Measurements from ENCODE around the gene UQCRHL. TPM values are rescaled to one million over a fixed set of nuclear protein-coding genes. Genes with fewer than 3 reads are reported as not detected.

UQCRHL gene
- total RNA-seq, 2 donors from 2014 or later = 0.71 to 0.88 TPM

DNA sequence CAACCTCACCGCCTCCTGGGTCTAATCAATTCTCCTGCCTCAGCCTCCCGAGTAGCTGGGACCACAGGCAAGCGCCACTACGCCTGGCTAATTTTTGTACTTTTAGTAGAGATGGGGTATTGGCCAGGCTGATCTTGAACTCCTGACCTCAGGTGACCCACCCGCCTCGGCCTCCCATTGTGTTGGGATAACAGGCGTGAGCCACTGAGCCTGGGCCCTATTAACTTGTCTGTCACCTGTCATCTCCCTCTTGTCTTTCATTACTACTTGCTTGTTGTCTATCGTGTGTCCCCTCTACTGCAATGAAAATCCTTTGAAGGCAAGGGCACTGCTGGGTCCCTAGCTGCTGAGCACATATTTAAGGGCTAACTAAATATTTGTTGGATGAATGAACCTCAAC lies 3.4 kb downstream of the UQCRHL start:
- intact Hi-C loops (cut with DNase I) = loop anchor here in 1 of 2 donors (5.0 kb wide), 1 partner anchor 153 kb away; no protein-coding TSS in a partner anchor

DNA sequence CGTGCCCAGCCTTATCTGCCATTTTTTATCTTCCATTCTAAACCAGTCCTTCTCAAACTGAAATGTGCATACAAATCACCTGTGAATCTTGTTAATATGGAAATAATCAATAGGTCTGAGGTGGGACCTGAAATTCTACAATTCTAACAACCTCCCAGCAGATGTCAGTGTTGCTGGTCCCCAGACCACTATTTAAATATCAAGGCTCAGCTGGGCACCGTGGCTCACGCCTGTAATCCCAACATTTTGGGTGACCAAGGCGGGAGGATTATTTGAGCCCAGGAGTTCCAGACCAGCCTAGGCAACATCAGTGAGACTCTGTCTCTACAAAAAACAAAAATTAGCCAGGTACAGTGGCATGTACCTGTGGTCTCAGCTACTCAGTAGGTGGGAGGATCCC lies 4.1 kb downstream of the UQCRHL start:
- DNase-seq (ENCODE audit: low spot score) = no peak
- intact Hi-C loops (cut with DNase I) = loop anchor here in 1 of 2 donors (5.0 kb wide), 1 partner anchor 154 kb away; no protein-coding TSS in a partner anchor

More for the DNA sequence above, 3.4 kb downstream of the UQCRHL start:
- no peak for DNase-seq (ENCODE audit: low spot score)

DNA sequence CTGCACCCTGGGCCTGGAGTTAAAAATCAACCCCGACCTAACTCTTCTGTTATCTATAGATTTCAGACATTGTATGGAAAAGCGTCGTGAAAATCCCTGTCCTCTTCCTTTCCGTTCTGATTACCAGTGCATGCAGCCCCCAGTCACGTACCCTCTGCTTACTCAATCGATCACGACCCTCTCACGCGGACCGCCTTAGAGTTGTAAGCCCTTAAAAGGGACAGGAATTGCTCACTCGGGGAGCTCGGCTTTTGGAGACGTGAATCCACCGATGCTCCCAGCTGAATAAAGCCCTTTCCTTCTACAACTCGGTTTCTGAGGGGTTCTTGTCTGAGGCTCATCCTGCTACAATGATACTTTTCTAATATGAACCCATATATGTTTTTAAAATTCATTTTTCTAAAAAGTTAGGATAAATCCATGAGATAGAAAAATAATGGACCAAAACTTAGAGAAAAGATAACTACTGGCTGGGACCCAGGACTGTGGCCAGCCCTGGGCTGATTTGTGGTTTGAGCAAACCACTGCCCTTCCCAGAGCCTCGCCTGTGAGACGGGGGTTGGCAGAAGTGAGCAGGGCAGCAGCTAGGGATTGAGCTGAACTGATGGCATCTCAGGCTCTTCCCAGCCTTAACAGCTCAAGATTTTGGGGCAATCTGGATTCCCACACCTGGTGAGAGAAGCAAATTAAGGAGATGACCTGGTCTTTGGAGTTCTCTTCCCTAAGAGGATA lies 5.0 kb downstream of the UQCRHL start:
- intact Hi-C loops (cut with DNase I) = loop anchor here in 1 of 2 donors (5.0 kb wide), 1 partner anchor 155 kb away; no protein-coding TSS in a partner anchor
- DNase-seq (ENCODE audit: low spot score) = no peak

DNA sequence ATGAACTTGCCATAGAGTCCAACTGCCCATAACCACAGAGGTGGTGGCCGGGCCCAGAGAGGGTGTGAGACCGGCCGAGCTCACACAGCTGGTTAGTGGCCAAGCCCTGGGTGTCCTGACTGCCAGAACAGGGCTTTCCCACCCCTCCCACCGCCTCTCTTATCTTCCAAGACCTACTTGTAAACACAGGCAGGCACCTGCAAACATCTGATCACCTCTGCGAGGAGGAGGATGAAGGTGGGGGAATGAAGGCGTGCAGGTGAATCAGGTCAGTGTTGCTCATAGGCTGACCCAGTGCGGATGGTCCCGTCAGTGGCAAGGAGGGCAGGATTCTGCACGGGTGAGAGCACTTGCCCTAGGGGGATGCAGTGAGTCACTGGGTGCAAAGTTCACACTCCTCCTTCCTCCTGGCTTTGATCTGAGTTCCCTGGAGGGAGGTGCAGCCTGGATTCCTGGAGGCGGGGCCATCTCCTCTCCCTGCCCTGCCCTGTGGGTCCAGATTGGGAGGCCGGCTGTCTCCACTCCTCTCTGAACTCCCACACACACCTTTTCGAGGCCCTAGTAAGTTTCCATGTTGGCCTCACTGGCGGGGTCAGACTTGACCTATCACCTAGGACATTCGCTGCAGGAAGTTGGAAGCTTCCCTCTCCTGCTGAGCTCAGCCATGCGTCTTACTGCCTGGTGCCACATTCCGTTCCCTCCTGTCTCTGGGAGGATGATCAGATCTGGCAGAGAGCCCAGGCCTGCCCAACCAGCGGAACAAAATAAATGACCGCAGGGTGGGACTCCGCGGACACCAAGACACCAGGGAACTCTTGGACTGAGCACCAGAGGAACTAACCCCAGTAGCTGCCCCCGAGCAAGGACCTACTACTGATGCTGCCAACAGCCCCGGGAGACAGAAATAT lies 7.3 kb downstream of the UQCRHL start:
- no peak for DNase-seq (ENCODE audit: low spot score)
- intact Hi-C loops (cut with DNase I) = loop anchor here (5.0 to 10.0 kb wide), 3 partner anchors 45 to 157 kb away; partner anchors contain the start of gene SPEN (in 1 of the 2)

DNA sequence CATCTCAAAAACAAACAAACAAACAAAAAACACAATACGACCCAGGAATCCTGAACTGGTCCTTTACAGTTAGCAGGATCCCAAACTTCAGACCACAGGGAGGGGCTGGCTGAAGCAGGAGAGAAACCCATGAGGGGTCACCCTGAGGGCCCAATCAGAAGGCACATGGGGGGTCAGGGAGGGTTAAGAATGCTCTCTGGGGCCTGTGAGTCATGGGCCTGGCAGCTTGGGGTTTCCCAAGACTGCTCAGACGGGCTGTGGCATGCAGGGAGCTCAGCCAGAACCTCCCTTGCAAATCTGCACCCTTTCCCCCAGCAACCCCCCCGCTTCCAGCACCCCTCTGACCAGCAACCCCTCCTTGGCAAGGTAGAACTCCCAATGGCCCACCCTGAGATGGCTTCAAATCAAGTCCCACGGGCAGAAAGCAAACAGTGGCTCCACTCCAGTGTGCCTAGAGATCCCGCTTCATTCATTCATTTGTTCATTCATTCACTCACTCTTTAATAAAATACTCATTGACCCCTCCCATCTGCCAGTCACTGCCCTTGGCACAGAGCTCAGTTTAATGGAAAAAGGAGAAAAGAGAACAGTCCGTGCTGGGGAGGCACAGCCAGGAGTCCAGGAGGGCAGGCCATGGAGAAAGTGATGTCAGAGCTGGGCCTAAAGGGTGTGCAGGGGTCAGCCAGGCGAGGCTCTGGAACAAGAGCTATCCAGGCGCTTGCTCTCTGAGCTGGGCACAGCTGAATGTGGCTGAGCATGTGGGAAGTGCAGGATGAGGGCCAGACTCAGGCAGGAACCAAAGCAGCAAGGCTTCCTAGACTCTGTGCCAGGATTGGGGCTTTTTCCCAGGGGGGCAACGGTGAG lies 8.2 kb downstream of the UQCRHL start:
- intact Hi-C loops (cut with DNase I) = loop anchor here in 1 of 2 donors (10.0 kb wide), 2 partner anchors 46 to 86 kb away; partner anchors contain the start of gene SPEN
- DNase-seq (ENCODE audit: low spot score) = peak; percentile 95

DNA sequence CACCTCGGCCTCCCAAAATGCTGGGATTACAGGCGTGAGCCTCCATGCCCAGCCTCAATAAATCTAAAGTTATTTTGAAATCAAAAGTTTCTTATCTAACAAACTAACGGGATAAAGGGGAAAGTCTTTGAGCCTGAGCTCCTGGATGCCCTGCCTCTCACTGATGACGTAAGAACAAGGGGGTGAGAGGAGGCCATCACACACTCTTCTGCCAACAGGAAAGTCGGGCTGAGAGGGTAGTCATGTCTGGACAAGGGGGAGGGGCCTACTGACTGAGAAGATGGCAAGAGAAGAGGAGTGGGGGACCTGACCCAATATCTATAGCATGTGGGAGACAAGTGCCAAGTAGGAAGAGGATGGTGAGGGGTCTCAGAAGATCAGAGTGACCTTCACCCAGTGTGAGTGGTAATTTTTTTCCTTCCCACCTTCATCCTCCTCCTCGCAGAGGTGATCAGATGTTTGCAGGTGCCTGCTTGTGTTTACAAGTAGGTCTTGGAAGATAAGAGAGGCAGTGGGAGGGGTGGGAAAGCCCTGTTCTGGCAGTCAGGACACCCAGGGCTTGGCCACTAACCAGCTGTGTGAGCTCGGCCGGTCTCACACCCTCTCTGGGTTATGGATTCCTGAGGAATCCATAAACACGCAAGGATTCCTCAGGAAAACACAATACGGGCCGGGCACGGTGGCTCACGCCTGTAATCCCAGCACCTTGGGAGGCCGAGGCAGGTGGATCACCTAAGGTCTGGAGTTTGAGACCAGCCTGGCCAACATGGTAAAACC lies 9.6 kb downstream of the UQCRHL start:
- intact Hi-C loops (cut with DNase I) = loop anchor here in 1 of 2 donors (10.0 kb wide), 2 partner anchors 47 to 87 kb away; partner anchors contain the start of gene SPEN

DNA sequence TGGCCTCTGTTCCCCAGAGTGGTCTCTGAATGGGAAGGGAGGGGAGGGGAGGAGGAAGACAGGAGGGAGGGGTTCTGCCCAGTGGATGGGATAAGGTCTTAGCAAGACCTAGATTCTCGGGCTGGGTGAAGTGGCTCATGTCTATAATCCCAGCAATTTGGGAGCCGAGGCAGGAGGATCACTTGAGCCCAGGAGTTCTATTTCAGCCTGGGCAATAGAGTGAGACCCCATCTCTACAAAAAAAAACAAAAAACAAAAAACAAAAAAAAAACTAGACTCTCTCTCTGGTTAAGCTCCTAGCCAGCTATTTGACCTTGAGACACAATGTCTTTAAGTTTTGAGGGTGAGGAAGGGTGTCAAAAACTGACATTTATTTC lies 11.4 kb downstream of the UQCRHL start:
- intact Hi-C loops (cut with DNase I) = loop anchor here in 1 of 2 donors (10.0 kb wide), 2 partner anchors 49 to 89 kb away; partner anchors contain the start of gene SPEN

More for the DNA sequence above, 9.6 kb downstream of the UQCRHL start:
- DNase-seq (ENCODE audit: low spot score) = no peak

DNA sequence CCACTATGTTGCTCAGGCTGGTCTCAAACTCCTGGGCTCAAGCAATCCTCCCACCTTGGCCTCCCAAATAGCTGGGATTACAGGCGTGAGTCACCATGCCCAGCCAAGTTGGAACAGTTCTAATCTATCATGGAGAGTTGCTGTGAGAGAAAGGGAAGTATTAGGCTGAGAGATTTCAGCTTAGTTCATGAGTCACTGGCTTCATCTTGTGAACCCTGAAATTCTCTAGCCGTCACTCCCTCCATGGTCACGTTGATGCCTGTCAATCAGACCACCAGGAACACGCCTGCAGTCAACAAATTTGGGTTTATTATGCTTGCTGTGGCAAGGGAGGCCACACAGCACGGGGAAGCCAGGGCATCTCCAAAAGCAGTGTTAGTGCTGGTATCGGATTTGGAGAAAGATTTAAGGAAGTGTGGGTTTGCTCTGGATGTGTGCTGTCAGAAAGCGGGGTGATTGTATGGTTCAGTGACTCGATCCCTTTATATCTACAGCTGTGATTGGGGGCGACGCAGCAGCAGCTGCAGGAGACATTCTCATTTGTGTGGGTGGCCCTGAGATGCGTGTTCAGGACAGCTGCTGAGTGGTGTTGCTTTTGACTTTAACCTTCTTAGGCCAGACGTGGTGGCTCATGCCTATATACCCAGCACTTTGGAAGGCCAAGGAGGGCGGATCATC lies 18.7 kb downstream of the UQCRHL start:
- intact Hi-C loops (cut with DNase I) = no loop called here
- no peak for DNase-seq (ENCODE audit: low spot score)

More for the DNA sequence above, 11.4 kb downstream of the UQCRHL start:
- no peak for DNase-seq (ENCODE audit: low spot score)

DNA sequence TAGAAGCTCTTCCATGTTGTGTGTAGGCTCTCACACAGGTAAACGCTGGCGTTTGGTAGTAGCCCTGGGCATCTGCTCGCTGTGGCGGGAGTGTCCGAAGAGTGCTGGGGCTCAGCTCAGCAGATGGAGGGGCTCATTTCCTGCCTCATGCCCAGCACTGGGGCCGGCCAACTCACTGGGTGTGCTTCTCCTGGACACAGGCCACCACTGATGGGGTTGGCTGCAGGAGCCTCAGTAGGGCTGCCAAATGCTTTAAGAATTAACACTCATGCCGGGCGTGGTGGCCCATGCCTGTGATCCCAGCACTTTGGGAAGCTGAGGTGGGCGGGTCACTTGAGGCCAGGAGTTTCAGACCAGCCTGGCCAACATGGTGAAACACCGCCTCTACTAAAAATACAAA lies 20.9 kb downstream of the UQCRHL start:
- peak; percentile 87 for DNase-seq (ENCODE audit: low spot score)
- intact Hi-C loops (cut with DNase I) = no loop called here

DNA sequence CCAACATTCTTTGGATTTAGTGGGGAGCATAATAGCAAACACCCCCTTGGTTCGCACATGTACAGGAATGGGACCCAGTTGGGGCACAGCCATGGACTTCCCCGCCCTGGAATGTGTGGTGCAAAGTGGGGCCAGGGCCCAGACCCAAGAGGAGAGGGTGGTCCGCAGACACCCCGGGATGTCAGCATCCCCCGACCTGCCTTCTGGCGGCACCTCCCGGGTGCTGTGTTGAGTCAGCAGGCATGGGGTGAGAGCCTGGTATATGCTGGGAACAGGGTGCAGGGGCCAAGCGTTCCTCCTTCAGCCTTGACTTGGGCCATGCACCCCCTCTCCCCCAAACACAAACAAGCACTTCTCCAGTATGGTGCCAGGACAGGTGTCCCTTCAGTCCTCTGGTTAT lies 21.8 kb downstream of the UQCRHL start:
- intact Hi-C loops (cut with DNase I) = no loop called here
- no peak for DNase-seq (ENCODE audit: low spot score)

DNA sequence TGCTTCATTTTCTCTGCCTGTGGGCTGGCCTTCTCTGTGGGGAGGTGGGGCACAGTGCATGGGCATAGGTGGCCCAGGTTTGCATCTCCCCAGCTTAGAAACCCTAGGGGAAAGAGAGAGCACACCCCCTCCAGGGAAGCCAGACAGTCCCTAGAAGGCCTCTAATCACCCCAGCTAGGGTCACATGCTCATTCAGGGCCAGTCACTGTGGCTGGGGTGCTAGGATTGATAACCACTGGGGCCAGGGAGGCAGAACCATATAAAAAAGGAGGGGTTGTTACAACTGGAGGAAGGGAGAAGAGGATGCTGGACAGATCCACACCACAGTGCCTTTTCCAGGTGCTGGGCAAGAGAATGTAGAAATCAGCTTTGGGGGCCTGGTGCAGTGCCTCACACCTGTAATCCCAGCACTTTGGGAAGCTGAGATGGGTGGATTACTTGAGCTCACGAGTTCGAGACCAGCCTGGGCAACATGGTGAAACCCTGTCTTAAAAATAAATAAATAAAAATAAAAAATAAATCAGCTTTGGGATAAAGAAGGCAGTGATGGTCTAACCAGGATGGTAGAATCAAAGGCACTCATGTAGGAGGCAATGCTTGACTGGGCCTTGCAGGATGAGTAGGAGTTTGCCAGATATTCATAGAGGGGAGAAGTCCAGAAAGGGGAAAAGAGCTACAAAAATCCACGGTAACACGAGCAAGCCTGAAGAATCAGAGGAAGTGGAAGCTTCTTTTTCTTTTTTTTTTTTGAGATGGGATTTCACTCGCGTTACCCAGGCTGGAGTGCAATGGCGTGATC lies 29.3 kb downstream of the UQCRHL start:
- no peak for DNase-seq (ENCODE audit: low spot score)
- intact Hi-C loops (cut with DNase I) = no loop called here

DNA sequence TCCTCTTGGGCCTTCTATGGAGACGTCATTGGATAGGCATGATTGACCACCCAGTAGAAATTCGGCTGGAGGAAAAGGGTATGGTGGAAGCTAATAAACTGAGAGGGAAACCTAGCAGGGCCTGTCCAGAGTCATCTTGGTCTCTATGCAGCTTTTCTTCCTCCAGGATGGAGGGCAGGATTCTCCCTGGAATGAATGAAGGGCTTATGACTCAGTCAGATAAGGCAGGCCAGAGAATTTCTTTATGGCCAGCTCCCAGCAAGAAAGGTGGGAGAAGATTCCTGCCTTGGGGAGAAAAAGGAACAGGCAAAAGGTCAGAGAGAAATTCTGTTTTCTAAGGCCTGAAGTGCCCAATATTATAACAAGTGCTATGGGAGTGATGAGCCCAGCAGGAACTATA lies 31.7 kb downstream of the UQCRHL start:
- intact Hi-C loops (cut with DNase I) = no loop called here
- no peak for DNase-seq (ENCODE audit: low spot score)

DNA sequence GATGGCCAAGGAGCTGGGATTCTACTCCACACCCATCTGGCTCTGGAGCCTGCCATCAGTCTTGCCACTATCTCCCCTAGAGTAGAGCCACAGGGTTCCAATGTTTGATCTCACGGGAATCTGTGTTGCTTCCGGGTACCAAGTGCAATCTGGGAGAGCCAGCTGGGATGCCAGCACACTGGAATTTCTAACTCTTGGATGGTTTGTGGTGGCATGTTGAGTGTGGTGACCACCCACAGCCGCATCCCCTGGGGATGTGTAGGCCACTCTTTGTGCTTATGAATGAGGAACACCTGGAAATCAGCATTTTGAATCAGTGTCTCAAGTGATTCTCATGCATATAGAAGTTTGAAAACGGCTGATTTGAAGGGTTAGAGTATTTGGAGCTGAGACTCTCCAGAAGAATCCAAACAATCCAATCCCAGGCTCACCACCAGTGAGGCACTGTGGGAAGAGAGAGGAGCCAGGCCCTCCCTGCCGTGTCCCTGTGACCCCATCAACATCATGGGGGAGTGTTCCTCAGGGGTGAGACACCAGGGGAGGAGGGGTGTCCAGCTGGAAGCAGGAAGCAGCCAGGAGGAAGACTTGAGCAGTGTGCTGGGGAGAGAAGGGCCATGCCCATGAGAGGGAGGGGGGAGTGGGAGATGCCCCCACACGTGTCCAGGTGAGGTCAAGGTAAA lies 35.5 kb downstream of the UQCRHL start:
- intact Hi-C loops (cut with DNase I) = no loop called here

DNA sequence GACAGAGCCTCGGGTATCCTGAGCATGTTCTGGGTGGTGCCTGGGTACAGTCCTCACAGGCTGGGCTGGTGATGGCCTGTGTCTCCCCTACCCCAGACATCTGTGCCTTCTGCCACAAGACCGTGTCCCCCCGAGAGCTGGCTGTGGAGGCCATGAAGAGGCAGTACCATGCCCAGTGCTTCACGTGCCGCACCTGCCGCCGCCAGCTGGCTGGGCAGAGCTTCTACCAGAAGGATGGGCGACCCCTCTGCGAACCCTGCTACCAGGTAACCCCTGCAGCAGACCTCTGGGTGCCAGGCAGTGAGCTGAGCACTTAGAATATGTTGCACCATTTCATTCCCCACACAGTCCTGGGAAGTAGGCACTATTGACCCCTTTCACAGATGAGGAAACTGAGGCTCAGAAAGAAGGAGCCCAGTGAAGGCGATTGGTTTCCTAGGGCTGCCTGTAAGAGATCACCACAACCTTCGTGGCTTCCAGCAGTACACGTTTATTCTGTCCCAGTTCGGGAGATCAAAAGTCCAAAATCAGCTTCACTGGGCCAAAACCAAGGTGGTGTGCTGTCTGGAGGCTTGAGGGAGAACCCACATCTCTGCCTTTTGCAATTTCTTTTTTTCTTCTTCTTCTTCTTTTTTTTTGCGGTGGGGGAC lies 37.0 kb downstream of the UQCRHL start:
- intact Hi-C loops (cut with DNase I) = no loop called here
- DNase-seq (ENCODE audit: low spot score) = no peak

More for the DNA sequence above, 35.5 kb downstream of the UQCRHL start:
- DNase-seq (ENCODE audit: low spot score) = no peak

DNA sequence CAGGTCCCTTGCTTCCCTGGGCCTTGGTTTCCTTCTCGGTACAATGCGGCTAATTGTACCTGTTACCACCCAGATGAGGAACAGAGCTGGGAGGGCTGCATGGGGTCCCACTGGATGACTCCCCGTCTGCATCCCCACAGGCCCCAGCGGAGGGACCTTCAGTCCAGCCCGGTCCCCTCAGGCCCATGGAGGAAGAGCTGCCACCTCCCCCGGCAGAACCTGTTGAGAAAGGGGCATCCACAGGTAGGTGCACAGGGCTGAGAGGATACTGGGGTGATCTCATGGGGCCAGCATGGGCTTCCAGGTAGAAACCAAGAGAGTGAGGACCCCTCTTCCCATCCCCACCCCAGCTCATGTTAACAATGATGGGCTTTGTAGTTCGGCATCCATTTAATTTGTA lies 39.1 kb downstream of the UQCRHL start:
- intact Hi-C loops (cut with DNase I) = no loop called here
- no peak for DNase-seq (ENCODE audit: low spot score)

DNA sequence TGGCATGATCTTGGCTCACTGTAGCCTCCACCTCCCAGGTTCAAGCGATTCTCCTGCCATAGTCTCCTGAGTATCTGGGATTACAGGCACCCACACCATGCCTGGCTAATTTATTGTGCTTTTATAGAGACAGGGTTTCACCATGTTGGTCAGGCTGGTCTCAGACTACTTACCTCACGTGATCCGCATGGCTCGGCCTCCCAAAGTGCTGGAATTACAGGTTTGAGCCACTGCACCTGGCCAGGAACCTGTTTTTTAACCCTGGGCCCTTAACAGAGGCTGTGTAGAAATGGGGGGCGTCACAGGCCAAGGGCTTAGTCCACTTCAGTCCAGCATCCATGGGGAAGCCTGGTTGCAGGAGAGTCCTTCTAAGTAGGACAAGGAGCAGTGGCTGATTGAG lies 39.5 kb downstream of the UQCRHL start:
- intact Hi-C loops (cut with DNase I) = no loop called here
- no peak for DNase-seq (ENCODE audit: low spot score)

Data from posterior vena cava (tissue), 2 donors.